HG03469 (cell line): ENCODE data around the gene SERPINA4.

ENCODE experiments used
- ATAC-seq: cut with Tn5 transposase; IDR thresholded peaks from one replicate; pipeline ENCODE4 v1.9.1; 2021; ENCODE audit warnings: mild to moderate bottlenecking, moderate library complexity, moderate number of reproducible peaks; ENCODE audit not compliant: unreplicated experiment

SERPINA4 gene

DNA sequence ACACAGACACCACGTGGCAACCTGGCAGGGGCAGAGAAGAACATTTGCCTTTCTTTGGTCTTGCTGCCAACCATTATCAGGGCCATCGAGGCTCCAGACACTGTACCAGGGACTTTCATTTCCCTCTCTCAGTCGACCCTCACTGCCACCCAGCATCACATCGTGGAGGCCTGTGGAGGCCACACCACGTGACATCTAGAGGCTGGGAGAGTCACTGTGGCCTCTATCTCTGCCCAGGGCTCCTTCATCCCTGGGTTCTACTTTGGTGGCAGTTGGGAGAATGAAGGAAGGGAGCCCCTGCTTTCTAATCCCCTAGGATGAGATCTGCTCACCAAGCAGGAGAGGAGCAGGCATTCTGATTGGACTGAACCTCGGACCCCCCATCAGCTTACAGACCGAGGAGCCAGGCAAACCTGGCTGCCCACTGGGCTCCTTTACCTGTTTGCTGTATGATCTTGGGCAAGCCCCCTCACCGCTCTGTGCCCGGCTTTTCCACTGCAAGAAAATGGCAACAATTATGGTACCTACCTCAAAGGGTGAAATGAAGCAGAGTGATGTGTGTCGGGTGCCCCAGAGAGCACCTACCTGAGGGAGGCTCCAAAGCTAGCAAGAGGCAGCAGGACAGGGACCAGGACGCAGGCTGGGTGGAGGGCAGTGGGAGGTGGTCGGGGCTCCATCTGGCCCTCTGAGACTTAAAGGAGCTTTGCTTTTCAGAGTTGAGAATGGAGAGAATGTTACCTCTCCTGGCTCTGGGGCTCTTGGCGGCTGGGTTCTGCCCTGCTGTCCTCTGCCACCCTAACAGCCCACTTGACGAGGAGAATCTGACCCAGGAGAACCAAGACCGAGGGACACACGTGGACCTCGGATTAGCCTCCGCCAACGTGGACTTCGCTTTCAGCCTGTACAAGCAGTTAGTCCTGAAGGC lies 52.7 kb downstream of the SERPINA4 start:
- no peak for ATAC-seq

DNA sequence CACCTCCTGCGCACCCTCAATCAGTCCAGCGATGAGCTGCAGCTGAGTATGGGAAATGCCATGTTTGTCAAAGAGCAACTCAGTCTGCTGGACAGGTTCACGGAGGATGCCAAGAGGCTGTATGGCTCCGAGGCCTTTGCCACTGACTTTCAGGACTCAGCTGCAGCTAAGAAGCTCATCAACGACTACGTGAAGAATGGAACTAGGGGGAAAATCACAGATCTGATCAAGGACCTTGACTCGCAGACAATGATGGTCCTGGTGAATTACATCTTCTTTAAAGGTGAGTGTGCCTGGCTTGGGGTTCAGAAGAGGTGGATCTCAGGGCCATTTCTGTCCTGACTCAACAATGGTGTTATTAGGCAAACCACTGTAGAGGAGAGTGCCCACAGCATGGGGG lies 53.6 kb downstream of the SERPINA4 start:
- no peak for ATAC-seq

DNA sequence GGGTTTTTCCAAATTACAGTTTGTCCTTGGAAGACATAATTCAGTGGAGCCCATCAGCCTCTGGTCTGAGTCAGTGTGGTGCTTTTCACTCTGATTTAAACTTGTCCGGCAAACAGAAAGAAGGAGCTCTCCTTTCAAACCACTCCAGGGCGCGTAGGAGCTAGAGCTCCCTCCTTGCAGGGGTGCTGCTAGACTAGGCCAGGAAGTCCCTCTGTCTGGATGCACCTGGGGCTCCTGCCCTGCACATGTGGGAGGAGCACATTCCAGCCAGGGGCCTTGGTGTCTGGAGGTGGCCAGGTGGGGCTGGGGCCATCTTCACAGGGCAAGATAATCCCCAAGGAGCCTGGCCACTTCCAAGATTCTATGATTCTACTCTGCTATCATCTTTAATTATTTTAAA lies 54.0 kb downstream of the SERPINA4 start:
- no peak for ATAC-seq

DNA sequence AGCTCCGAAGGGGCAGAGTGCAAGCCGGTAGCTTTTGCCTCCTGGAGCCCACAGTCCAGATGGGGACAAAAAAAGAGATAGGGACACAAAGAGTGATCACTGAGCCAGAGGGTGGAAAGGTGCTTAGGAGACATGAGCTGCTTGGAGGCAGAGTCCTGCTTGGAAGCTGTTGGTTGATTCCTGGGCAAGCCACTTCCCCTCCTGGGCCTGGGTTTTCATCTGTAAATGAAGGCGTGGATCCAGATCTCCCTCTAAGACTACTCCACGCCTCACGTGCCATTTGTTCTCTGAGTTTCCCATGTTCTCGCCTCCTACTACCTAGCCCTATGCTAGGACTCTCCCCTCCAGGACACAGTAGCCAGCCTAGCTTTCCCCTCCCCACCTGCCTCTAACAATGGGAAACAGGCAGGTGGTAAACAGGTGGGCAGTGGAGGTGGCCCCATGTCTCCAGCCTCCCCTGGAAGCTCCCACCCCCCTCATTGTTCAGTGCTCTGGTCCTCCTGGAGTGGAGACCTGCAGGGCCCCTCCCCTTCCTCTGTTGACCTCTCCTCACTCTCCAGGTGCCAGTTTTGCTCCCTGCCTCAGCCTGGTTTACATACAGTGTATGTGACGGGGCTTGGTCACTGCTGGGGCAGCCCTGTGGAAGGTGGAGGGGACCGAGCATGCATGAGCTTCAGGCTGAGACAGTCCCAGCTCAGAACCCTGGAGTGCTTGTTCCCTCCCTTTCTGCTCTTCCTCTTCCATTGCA lies 54.8 kb downstream of the SERPINA4 start:
- ATAC-seq, result no peak

DNA sequence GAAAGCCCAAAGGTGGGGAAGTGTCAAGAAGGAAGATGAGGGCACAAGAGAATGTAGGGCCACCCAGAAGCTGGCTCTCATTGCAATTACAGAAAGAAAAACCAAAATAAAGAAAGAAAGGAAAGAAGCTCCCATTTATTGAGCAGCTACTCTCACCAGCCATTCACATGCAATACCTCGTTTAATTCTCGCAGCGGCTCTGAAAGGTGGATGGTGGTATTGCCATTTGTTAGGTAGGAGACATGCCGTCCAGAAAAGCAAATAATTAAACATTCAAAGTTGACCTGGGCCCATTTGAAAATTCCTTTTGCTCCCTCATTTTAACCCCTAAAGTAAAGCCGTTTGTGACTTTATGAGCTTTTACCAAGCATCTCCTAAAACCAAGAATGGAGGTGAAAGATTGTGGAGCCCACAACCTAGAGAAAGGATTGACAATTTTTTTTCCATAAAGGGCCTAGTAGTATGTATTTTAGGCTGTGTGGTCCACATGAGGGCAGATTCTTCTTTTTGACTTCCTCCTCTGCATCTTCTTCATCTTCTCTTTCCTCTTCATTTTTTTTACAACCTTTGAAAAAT lies 56.2 kb downstream of the SERPINA4 start:
- ATAC-seq, result no peak

DNA sequence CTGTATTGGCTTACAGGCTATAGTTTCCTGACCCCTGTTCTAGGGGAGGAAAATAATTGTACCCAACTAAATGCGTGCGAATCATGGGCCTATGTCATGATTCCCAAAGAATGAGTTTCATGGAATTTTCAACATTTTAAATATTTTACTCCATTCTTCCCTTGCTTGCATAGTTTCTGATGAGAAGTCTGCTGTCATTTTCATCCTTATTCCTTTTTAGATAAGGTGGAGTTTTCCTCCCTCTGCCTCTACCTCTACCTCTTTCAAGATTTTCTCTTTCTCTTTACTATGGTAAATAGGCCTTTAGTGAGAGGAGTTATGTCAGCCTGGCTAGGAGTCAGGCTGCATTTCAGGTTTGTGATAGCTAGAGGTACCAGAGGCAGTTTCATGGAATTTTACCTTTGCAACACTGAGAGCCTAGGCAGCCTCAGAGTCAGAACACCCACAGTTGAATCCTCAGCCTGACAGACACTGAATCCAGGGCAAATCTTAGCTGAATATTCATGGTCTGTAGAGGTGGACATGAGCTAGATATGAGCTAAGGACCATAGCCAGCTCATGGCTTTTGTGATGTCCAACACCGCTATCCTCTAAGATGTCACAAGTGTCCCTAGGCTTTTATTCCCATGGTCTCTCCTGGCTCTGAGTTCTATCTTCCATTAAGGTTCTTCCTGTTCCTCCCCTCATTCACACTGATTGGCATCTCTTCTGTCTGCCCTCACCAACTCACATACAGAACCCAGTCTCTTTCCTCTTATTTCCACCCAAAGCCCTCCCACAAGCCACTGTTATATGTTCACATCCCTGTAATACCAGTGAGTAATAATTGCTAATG lies 57.0 kb downstream of the SERPINA4 start:
- ATAC-seq, result no peak

DNA sequence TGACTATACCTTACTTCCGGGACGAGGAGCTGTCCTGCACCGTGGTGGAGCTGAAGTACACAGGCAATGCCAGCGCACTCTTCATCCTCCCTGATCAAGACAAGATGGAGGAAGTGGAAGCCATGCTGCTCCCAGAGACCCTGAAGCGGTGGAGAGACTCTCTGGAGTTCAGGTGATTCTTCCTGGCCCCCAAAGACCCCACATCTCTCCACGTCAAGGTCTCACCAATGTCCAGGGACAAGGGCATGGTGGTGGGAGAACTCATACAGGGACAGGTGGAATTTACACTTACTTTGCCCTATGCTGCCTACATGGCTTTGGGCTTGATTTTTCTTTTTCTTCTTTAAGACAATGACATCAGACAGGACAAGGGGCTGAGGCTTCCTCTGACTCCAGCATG lies 58.1 kb downstream of the SERPINA4 start:
- no peak for ATAC-seq
